ENCODE data around the gene ALX4.

DNA sequence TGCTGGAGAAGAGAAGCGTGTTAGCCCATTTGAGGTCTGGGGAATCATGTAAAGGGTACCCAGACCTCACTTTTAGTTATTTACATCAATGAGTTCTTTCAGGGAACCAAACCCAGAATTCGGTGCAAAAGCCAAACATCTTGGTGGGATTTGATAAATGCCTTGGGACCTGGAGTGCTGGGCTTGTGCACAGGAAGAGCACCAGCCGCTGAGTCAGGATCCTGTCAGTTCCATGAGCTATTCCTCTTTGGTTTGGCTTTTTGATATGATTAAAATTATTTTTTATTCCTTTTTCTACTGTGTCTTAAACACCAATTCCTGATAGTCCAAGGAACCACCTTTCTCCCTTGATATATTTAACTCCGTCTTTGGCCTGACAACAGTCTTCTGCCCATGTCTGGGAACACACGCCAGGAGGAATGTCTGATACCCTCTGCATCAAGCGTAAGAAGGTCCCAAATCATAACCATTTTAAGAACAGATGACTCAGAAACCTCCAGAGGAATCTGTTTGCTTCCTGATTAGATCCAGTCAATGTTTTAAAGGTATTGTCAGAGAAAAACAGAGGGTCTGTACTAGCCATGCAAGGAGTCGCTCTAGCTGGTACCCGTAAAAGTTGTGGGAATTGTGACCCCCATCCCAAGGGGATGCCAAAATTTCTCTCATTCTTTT lies 65.2 kb downstream of the ALX4 start:
- TF ChIP-seq, protein P1, sequence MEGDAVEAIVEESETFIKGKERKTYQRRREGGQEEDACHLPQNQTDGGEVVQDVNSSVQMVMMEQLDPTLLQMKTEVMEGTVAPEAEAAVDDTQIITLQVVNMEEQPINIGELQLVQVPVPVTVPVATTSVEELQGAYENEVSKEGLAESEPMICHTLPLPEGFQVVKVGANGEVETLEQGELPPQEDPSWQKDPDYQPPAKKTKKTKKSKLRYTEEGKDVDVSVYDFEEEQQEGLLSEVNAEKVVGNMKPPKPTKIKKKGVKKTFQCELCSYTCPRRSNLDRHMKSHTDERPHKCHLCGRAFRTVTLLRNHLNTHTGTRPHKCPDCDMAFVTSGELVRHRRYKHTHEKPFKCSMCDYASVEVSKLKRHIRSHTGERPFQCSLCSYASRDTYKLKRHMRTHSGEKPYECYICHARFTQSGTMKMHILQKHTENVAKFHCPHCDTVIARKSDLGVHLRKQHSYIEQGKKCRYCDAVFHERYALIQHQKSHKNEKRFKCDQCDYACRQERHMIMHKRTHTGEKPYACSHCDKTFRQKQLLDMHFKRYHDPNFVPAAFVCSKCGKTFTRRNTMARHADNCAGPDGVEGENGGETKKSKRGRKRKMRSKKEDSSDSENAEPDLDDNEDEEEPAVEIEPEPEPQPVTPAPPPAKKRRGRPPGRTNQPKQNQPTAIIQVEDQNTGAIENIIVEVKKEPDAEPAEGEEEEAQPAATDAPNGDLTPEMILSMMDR (IDR thresholded peaks at IDR 0.05) = no peak
- no peak for TF ChIP-seq POLR2A (IDR thresholded peaks at IDR 0.05)

Data from testis (tissue), 2 donors.